Measurements from ENCODE around the gene TSPO.

- TF ChIP-seq REST (IDR thresholded peaks at IDR 0.05; ENCODE audit: low read depth, low read length) (no peak), ZBTB33 (IDR thresholded peaks at IDR 0.05; ENCODE audit: borderline replicate concordance, low read depth) (no peak), NRF1 (IDR thresholded peaks at IDR 0.05; ENCODE audit: low read depth, low read length) (no peak), EP300 (IDR thresholded peaks at IDR 0.05; ENCODE audit: borderline replicate concordance in 1 of 2, low read depth in 1 of 2, low read length in 1 of 2) (no peak), POLR2AphosphoS5 (IDR thresholded peaks at IDR 0.05; ENCODE audit: low read depth, low read length) (no peak), CTCF (IDR thresholded peaks at IDR 0.05) (no peak), GABPA (IDR thresholded peaks at IDR 0.05; ENCODE audit: low read depth) (no peak), YY1 (IDR thresholded peaks at IDR 0.05; ENCODE audit: low read depth) (no peak), FOXM1 (IDR thresholded peaks at IDR 0.05; ENCODE audit: low read depth) (no peak)
These were observed 18.2 kb downstream of the TSPO start for GRCh38 chr22:43169310-43170130.

Measured in SK-N-SH (cell line).